Fibroblast of villous mesenchyme (primary cell): Measurements from ENCODE around the gene COA3. TPM values are rescaled to one million over a fixed set of nuclear protein-coding genes. Genes with fewer than 3 reads are reported as not detected.

ENCODE experiments used
- DNase-seq: peaks from one replicate; pipeline ENCODE4 v3.0.0-alpha.2; 2010; ENCODE audit warnings: low read depth
- H3K4me3 ChIP-seq: 2 replicates; pipeline ENCODE4 v1.5.1; 2011; ENCODE audit warnings: low read depth, mild to moderate bottlenecking, low read length
- CTCF ChIP-seq: IDR thresholded peaks from 2 replicates; pipeline ENCODE4 v1.5.1; 2012; ENCODE audit warnings: low read depth, mild to moderate bottlenecking, low read length; ENCODE audit not compliant: insufficient read depth
- total RNA-seq: library from RNA; depleted of rRNA; stranded (reverse); fragments of >200 nt; gene quantifications from 2 replicates; pipeline ENCODE4 v1.2.3, GENCODE V29; 2012

COA3 gene
- total RNA-seq, 1 donor = 52.2 TPM

GRCh38 chr17:42803074-42803883 lies 4.8 kb upstream of the COA3 start:
- no peak for TF ChIP-seq CTCF
- no peak overlapping the region for H3K4me3 ChIP-seq
- DNase-seq = peak; percentile 73

- no peak for DNase-seq
- peak overlapping the region; percentile 77 for H3K4me3 ChIP-seq
- TF ChIP-seq CTCF = no peak
Observed at GRCh38 chr17:42798011-42798382, 507 bp downstream of the COA3 start.

GRCh38 chr17:42797067-42798007 lies 1.2 kb downstream of the COA3 start:
- no peak for TF ChIP-seq CTCF
- H3K4me3 ChIP-seq = peak overlapping the region; percentile 77
- DNase-seq = no peak

GRCh38 chr17:42796066-42796758 lies 2.3 kb downstream of the COA3 start:
- no peak for DNase-seq
- H3K4me3 ChIP-seq = no peak overlapping the region
- no peak for TF ChIP-seq CTCF

- TF ChIP-seq CTCF = no peak
- H3K4me3 ChIP-seq = no peak overlapping the region
Observed at GRCh38 chr17:42795465-42795864, 3.0 kb downstream of the COA3 start.

GRCh38 chr17:42795061-42795460 lies 3.4 kb downstream of the COA3 start:
- no peak for TF ChIP-seq CTCF
- H3K4me3 ChIP-seq = no peak overlapping the region
- DNase-seq = no peak

More at GRCh38 chr17:42795465-42795864, 3.0 kb downstream of the COA3 start:
- no peak for DNase-seq
